Loucy (cell line): ENCODE data around the gene ITM2B.

Experiments
- H2AFZ ChIP-seq: fragments of 200-600 bp; sonication (generic); 2 replicates; pipeline ENCODE4 v1.6.0; 2016; ENCODE audit warnings: antibody characterized with exemption, mild to moderate bottlenecking, low read length, moderate library complexity
- H3F3A ChIP-seq: fragments of 200-600 bp; 2 replicates; pipeline ENCODE4 v1.6.0; 2016; ENCODE audit warnings: antibody characterized with exemption, low read depth, mild to moderate bottlenecking
- H3K27me3 ChIP-seq: fragments of 200-600 bp; sonication (generic); 2 replicates; pipeline ENCODE4 v1.6.1; 2014; ENCODE audit warnings: low read length, mild to moderate bottlenecking; ENCODE audit not compliant: insufficient read depth, poor library complexity, severe bottlenecking
- H3K36me3 ChIP-seq: fragments of 200-600 bp; sonication (generic); 2 replicates; pipeline ENCODE4 v1.6.1; 2016; ENCODE audit warnings: low read length; ENCODE audit not compliant: insufficient read depth
- H3K4me1 ChIP-seq: fragments of 200-600 bp; sonication (generic); 2 replicates; pipeline ENCODE4 v1.5.1; 2014; ENCODE audit warnings: low read length, mild to moderate bottlenecking; ENCODE audit not compliant: insufficient read depth, poor library complexity, severe bottlenecking
- H3K4me2 ChIP-seq: fragments of 200-600 bp; sonication (generic); 2 replicates; pipeline ENCODE4 v1.6.0; 2014; ENCODE audit warnings: antibody characterized with exemption, low read length, low read depth, mild to moderate bottlenecking; ENCODE audit not compliant: poor library complexity, severe bottlenecking
- H3K4me3 ChIP-seq: fragments of 200-600 bp; sonication (generic); 2 replicates; pipeline ENCODE4 v1.5.1; 2014; ENCODE audit warnings: low read length, mild to moderate bottlenecking, mixed read lengths; ENCODE audit not compliant: poor library complexity, severe bottlenecking
- H3K79me2 ChIP-seq: fragments of 200-600 bp; sonication (generic); 2 replicates; pipeline ENCODE4 v1.6.1; 2014; ENCODE audit warnings: low read length; ENCODE audit not compliant: insufficient read depth
- H3K9ac ChIP-seq: fragments of 200-600 bp; sonication (generic); 2 replicates; pipeline ENCODE4 v1.6.0; 2014; ENCODE audit warnings: mild to moderate bottlenecking, low read depth, low read length, moderate library complexity; ENCODE audit not compliant: poor library complexity, severe bottlenecking
- H3K9me2 ChIP-seq: fragments of 200-600 bp; sonication (generic); replicated peaks from 2 replicates; pipeline ENCODE4 v1.6.1; 2016; ENCODE audit warnings: low read depth, low read length, mixed read lengths
- H3K9me3 ChIP-seq: fragments of 200-600 bp; sonication (generic); 2 replicates; pipeline ENCODE4 v1.6.1; 2014; ENCODE audit warnings: mild to moderate bottlenecking, antibody characterized with exemption, low read length, low read depth; ENCODE audit not compliant: insufficient read depth
- H4K20me1 ChIP-seq: fragments of 200-600 bp; sonication (generic); 2 replicates; pipeline ENCODE4 v1.6.0; 2014; ENCODE audit warnings: antibody characterized with exemption, low read length, mild to moderate bottlenecking; ENCODE audit not compliant: insufficient read depth, poor library complexity, severe bottlenecking
- CTCF ChIP-seq: fragments of 200-600 bp; sonication (generic); conservative IDR thresholded peaks from 2 replicates; pipeline ENCODE4 v1.5.1; 2014; ENCODE audit warnings: mild to moderate bottlenecking, antibody characterized with exemption, low read length
- EZH2phosphoT487 ChIP-seq: fragments of 200-600 bp; IDR thresholded peaks from 2 replicates; pipeline ENCODE4 v1.6.1; 2018; ENCODE audit warnings: antibody characterized with exemption, mild to moderate bottlenecking, moderate library complexity, borderline replicate concordance

ITM2B gene

GRCh38 chr13:48260970-48261369 lies 28.0 kb downstream of the ITM2B start:
- Histone ChIP-seq H3K9me3 (no peaks in the 10 kb centered on the region), H3K4me1 (peaks cover 18% of the 10 kb centered on the region), H3K27me3 (no peaks in the 10 kb centered on the region), H3K9ac (no peak overlapping the region), H3K4me3 (no peak overlapping the region), H2AFZ (no peak overlapping the region), H3K4me2 (no peak overlapping the region), H3F3A (0 out of 2 replicates have a peak, but pooled peaks cover 5% of the 10 kb centered on the region), H3K9me2 (no peaks in the 10 kb centered on the region), H3K36me3 (peaks cover 64% of the 10 kb centered on the region), H4K20me1 (no peaks in the 10 kb centered on the region), H3K79me2 (no peaks in the 10 kb centered on the region)
- TF ChIP-seq CTCF: no peak
- no peak for TF ChIP-seq EZH2phosphoT487

GRCh38 chr13:48263196-48263595 lies 30.2 kb downstream of the ITM2B start:
- Histone ChIP-seq H4K20me1 (no peaks in the 10 kb centered on the region), H3K9me3 (no peaks in the 10 kb centered on the region), H3K36me3 (peaks cover 44% of the 10 kb centered on the region), H3K27me3 (no peaks in the 10 kb centered on the region), H3K9ac (no peak overlapping the region), H3K4me2 (no peak overlapping the region), H3K4me3 (no peak overlapping the region), H3K79me2 (no peaks in the 10 kb centered on the region), H3K9me2 (no peaks in the 10 kb centered on the region), H3F3A (0 out of 2 replicates have a peak, but pooled peaks cover 5% of the 10 kb centered on the region), H3K4me1 (peaks cover 20% of the 10 kb centered on the region), H2AFZ (no peak overlapping the region)
- TF ChIP-seq CTCF (no peak), EZH2phosphoT487 (no peak)

- Histone ChIP-seq H3K9me2 (no peaks in the 10 kb centered on the region), H3K4me1 (peaks cover 20% of the 10 kb centered on the region), H3K9me3 (no peaks in the 10 kb centered on the region), H3K27me3 (no peaks in the 10 kb centered on the region), H3F3A (0 out of 2 replicates have a peak, but pooled peaks cover 5% of the 10 kb centered on the region), H2AFZ (no peak overlapping the region), H4K20me1 (no peaks in the 10 kb centered on the region), H3K4me3 (no peak overlapping the region), H3K9ac (no peak overlapping the region), H3K4me2 (peak overlapping the region; percentile 61), H3K36me3 (peaks cover 35% of the 10 kb centered on the region), H3K79me2 (no peaks in the 10 kb centered on the region)
- TF ChIP-seq EZH2phosphoT487 (no peak), CTCF (no peak)
Observed at GRCh38 chr13:48264058-48264457, 31.1 kb downstream of the ITM2B start.
